OCI-LY7 (cell line): ENCODE measurements around the gene SPOCK1. TPM values are rescaled to one million over a fixed set of nuclear protein-coding genes. Genes with fewer than 3 reads are reported as not detected.
A peak's percentile ranks its signal among the peaks of the same experiment; 100 is the strongest.
"Not testable (repeated sequence)": the region's sequence is repeated elsewhere in the genome, so short reads cannot be mapped to it uniquely, and the experiment has no call there.

ENCODE experiments used
- Bru-seq: library from RNA; stranded (reverse); fragments of 400-500 nt; gene quantifications from one replicate; lab custom pipeline; 2021; lab: Mats Ljungman, UMichigan
- BruChase-seq, 2 experiments: library from RNA; stranded (reverse); fragments of 400-500 nt; gene quantifications; one replicate each; lab custom pipeline; 2021; lab: Mats Ljungman, UMichigan
- BruUV-seq: library from RNA; stranded (reverse); fragments of 400-500 nt; replicated peaks from 2 replicates; lab custom pipeline; 2021; lab: Mats Ljungman, UMichigan
- CTCF ChIA-PET: fragments of 300-600 bp; sonication (Branson Sonifier 250); formaldehyde crosslinking; loops from one replicate; lab custom pipeline; 2022; ENCODE audit warnings: antibody characterized with exemption; ENCODE audit not compliant: unreplicated experiment; lab: Charles Lee
- POLR2A ChIA-PET: fragments of 300-600 bp; sonication (Branson Sonifier 250); formaldehyde crosslinking; loops from one replicate; lab custom pipeline; 2022; ENCODE audit warnings: antibody characterized with exemption; lab: Charles Lee
- DNase-seq: peaks from one replicate; pipeline ENCODE4 v3.0.0-alpha.2; 2015; ENCODE audit warnings: low spot score
- H2AFZ ChIP-seq: fragments of 200-600 bp; sonication (generic), shearing (Covaris generic); 2 replicates; pipeline ENCODE4 v1.6.1; 2014; ENCODE audit warnings: mild to moderate bottlenecking, antibody characterized with exemption, low read length, moderate library complexity
- H3K27ac ChIP-seq: fragments of 200-600 bp; sonication (generic); 2 replicates; pipeline ENCODE4 v1.5.1; 2014; ENCODE audit warnings: mixed run types, low read depth, mild to moderate bottlenecking, moderate library complexity, low read length, inconsistent platforms; ENCODE audit not compliant: poor library complexity, severe bottlenecking
- H3K36me3 ChIP-seq: fragments of 200-600 bp; sonication (generic); 2 replicates; pipeline ENCODE4 v1.6.1; 2014; ENCODE audit warnings: mild to moderate bottlenecking, antibody characterized with exemption, low read length, moderate library complexity, mixed read lengths; ENCODE audit not compliant: insufficient read depth
- H3K4me1 ChIP-seq: fragments of 200-600 bp; sonication (generic); 2 replicates; pipeline ENCODE4 v1.5.1; 2014; ENCODE audit warnings: mild to moderate bottlenecking, low read length; ENCODE audit not compliant: insufficient read depth, poor library complexity, severe bottlenecking
- H3K4me2 ChIP-seq: fragments of 200-600 bp; sonication (generic); 2 replicates; pipeline ENCODE4 v1.6.1; 2014; ENCODE audit warnings: mild to moderate bottlenecking, low read length
- H3K4me3 ChIP-seq: fragments of 200-600 bp; sonication (generic); 2 replicates; pipeline ENCODE4 v1.5.1; 2014; ENCODE audit warnings: mild to moderate bottlenecking, low read depth, low read length; ENCODE audit not compliant: poor library complexity, severe bottlenecking
- H3K79me2 ChIP-seq: fragments of 200-600 bp; sonication (generic); 2 replicates; pipeline ENCODE4 v1.6.1; 2016; ENCODE audit warnings: low read depth, mild to moderate bottlenecking, low read length, moderate library complexity, mixed read lengths; ENCODE audit not compliant: insufficient read depth
- H3K9me2 ChIP-seq: fragments of 200-600 bp; sonication (generic); 2 replicates; pipeline ENCODE4 v1.6.1; 2016; ENCODE audit warnings: mild to moderate bottlenecking, low read length, mixed read lengths; ENCODE audit not compliant: insufficient read depth
- H3K9me3 ChIP-seq: fragments of 200-600 bp; sonication (generic); 2 replicates; pipeline ENCODE4 v1.6.1; 2014; ENCODE audit warnings: mild to moderate bottlenecking, mixed run types, low read length, mixed read lengths
- H4K20me1 ChIP-seq: fragments of 200-600 bp; sonication (generic); 2 replicates; pipeline ENCODE4 v1.6.1; 2014; ENCODE audit warnings: mild to moderate bottlenecking, antibody characterized with exemption, low read length, moderate library complexity, mixed read lengths; ENCODE audit not compliant: insufficient read depth
- EZH2phosphoT487 ChIP-seq: fragments of 200-600 bp; sonication (generic); IDR thresholded peaks from 2 replicates; pipeline ENCODE4 v1.6.1; 2018; ENCODE audit warnings: low read depth, borderline replicate concordance, mild to moderate bottlenecking, mixed run types, antibody characterized with exemption, low read length, moderate library complexity, mixed read lengths
- intact Hi-C: fragments of 100-400 bp; cut with micrococcal nuclease; formaldehyde crosslinking; loops from one replicate; pipeline ENCODE4 v1.10.0; 2022; ENCODE audit not compliant: unreplicated experiment
- long read RNA-seq: library from polyadenylated mRNA; stranded (forward); transcript quantifications from one replicate; pipeline ENCODE4 v2.0.0, GENCODE V29; 2022
- total RNA-seq, 2 experiments: library from RNA; depleted of rRNA in 1 of 2; stranded (reverse); fragments of >200 nt in 1 of 2; shearing (Covaris generic) in 1 of 2; gene quantifications; 2 replicates each; pipeline ENCODE4 v1.2.3, GENCODE V29; 2014 to 2022
- TF ChIP-seq, protein P1 (sequence below): fragments of 200-600 bp; sonication (generic); conservative IDR thresholded peaks from 2 replicates; pipeline ENCODE4 v1.5.1; 2014; ENCODE audit warnings: mild to moderate bottlenecking, antibody characterized with exemption, low read length, moderate library complexity, mixed read lengths

SPOCK1 gene
- 1.5 TPM in 1 of 2 replicates, not detected in the other for total RNA-seq (2014; rRNA removed; shearing (Covaris generic))
- 0.29 and 0.30 TPM in 2 replicates for total RNA-seq (2022)
- percentile 17 among the genes with signal in this experiment for Bru-seq, nascent RNA
- percentile 6 among the genes with signal in this experiment for BruChase-seq, experiment 1, labeled RNA remaining after a 6-hour chase
- percentile 9 among the genes with signal in this experiment for BruChase-seq, experiment 2, labeled RNA remaining after a 2-hour chase
- long read RNA-seq, partial matches to known transcripts: 0 of 1 reads
- long read RNA-seq, other reads (novel, unspliced or antisense): 1 of 1 reads

DNA sequence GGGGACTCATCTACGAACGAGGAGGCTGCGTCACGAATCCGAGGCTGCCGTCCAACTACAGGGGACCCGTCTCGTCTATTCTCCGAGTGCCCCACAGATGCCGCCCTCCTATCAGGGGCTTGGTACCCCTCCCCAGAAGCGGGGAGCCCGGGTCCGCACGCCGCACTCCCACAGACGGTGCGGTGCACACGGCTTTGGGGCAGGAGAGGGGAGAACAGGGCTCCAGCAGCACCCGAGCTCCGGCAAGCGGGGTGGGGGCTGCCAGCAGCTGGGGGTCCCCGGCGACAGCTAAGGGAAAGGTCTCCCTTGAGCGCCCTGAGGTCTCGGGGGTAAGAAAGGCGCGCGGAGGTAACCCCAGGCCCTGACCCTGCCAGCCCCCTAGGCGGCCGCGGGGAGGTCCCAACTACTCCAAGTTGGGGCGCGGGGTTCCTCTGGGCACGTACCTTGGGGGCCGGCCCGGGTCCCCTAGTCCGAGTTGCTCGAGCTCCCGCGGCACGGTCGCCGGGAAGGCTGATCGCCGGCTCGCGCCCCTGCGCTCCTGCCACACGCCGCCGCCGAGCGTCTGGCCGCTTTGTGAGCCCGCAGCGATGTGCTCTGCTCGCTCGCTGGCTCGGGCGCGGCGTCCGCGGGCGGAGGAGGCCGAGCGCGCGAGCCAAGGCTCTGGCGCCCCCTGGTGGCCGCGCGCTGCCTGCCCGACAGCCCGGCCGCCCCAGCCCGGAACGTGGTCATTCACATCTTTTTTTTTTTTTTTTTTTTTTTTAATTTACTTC, at the start of gene SPOCK1:
Gene SPOCK1, minus strand, starts transcription at position 591 of the 770 bp plus-strand sequence.
- TF ChIP-seq EZH2phosphoT487: no peak
- TF ChIP-seq, protein P1, sequence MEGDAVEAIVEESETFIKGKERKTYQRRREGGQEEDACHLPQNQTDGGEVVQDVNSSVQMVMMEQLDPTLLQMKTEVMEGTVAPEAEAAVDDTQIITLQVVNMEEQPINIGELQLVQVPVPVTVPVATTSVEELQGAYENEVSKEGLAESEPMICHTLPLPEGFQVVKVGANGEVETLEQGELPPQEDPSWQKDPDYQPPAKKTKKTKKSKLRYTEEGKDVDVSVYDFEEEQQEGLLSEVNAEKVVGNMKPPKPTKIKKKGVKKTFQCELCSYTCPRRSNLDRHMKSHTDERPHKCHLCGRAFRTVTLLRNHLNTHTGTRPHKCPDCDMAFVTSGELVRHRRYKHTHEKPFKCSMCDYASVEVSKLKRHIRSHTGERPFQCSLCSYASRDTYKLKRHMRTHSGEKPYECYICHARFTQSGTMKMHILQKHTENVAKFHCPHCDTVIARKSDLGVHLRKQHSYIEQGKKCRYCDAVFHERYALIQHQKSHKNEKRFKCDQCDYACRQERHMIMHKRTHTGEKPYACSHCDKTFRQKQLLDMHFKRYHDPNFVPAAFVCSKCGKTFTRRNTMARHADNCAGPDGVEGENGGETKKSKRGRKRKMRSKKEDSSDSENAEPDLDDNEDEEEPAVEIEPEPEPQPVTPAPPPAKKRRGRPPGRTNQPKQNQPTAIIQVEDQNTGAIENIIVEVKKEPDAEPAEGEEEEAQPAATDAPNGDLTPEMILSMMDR: peak; percentile 25; the same call in 1 of the 2 replicates
- no peak within 1 kb of the TSS for H3K27ac ChIP-seq
- ChIA-PET POLR2A (no interaction called here), CTCF (no interaction called here)
- BruUV-seq: no TSS peak
- no peak within 1 kb of the TSS for H3K4me3 ChIP-seq
- H4K20me1 ChIP-seq: no peaks in the 10 kb centered on the region
- no peaks in the 10 kb centered on the region for H3K36me3 ChIP-seq
- peak; percentile 1 for DNase-seq
- H3K4me1 ChIP-seq: no peaks in the 10 kb centered on the region
- H3K4me2 ChIP-seq: no peak within 1 kb of the TSS
- H2AFZ ChIP-seq: no peak within 1 kb of the TSS
- H3K79me2 ChIP-seq: no peaks in the 10 kb centered on the region
- H3K9me2 ChIP-seq: no peaks in the 10 kb centered on the region
- H3K9me3 ChIP-seq: no peaks in the 10 kb centered on the region
- intact Hi-C loops: no loop called here

DNA sequence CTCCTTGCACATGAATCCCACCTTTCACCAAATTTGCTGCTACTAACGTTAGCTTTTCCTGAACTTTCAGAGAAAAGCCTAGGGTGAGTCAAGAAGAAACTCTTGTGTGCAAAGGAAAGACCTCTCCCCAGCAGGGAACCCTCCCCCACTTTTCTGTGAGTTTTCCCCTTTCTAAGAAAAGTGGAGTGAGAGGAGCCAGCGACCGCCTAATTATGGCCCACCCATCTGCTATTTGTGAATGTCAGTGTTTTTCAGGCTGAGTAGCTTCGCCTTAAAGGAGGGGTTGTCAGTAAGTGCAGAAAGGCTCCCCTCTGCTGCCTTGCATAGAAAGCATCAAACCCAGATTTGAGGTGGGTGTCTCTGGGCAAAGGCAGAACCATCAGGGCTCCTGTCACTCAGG, 46.8 kb upstream of the SPOCK1 start:
- H3K4me3 ChIP-seq: no peak overlapping the region
- DNase-seq: no peak
- no peaks in the 10 kb centered on the region for H3K9me2 ChIP-seq
- intact Hi-C loops: no loop called here
- no peaks in the 10 kb centered on the region for H3K9me3 ChIP-seq
- no peaks in the 10 kb centered on the region for H4K20me1 ChIP-seq
- H3K36me3 ChIP-seq: no peaks in the 10 kb centered on the region
- no peaks in the 10 kb centered on the region for H3K79me2 ChIP-seq
- ChIA-PET CTCF (interaction anchor here (0.5 kb wide), 1 partner anchor 1550 kb away, joined by 3 read pairs; no protein-coding TSS in a partner anchor), POLR2A (interaction anchor here (0.6 to 0.7 kb wide), 2 partner anchors 20 to 1868 kb away, joined by 3 to 4 read pairs; no protein-coding TSS in a partner anchor)
- H3K27ac ChIP-seq: no peak overlapping the region
- TF ChIP-seq EZH2phosphoT487: no peak
- TF ChIP-seq, protein P1: no peak
- H3K4me1 ChIP-seq: no peaks in the 10 kb centered on the region
- no peak overlapping the region for H3K4me2 ChIP-seq
- BruUV-seq: no TSS peak
- no peak overlapping the region for H2AFZ ChIP-seq

DNA sequence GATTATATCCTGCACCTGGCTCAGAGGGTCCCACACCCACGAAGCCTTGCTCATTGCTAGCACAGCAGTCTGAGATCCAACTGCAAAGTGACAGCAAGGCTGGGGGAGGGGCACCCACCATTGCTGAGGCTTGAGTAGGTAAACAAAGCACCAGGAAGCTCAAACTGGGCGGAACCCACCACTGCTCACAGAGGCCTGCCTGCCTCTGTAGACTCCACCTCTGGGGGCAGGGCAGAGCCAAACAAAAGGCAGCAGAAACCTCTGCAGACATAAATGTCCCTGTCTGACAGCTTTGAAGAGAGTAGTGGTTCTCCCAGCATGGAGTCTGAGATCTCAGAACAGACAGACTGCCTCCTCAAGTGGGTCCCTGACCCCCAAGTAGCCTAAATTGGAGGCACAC, 36.3 kb upstream of the SPOCK1 start:
- H3K79me2 ChIP-seq, H3K9me3 ChIP-seq, H3K27ac ChIP-seq, H4K20me1 ChIP-seq, H2AFZ ChIP-seq, H3K4me1 ChIP-seq, H3K9me2 ChIP-seq, H3K4me2 ChIP-seq, BruUV-seq, intact Hi-C loops, CTCF ChIA-PET, DNase-seq, POLR2A ChIA-PET, H3K4me3 ChIP-seq, H3K36me3 ChIP-seq: not testable (repeated sequence)
